ENCODE measurements around the gene MIDN. TPM values are rescaled to one million over a fixed set of nuclear protein-coding genes. Genes with fewer than 3 reads are reported as not detected.

The MIDN gene
- total RNA-seq, 1 experiment from 2014 or later, result 118 TPM

GRCh38 chr19:1239796-1240737 lies 8.3 kb upstream of the MIDN start:
- ChIA-PET CTCF (no interaction called here), POLR2A (no interaction called here)
- Histone ChIP-seq H3K27ac (ENCODE audit: low read length) (peak overlapping the region; percentile 65), H3K27me3 (ENCODE audit: control insufficient read depth, insufficient read depth, low read length) (no peaks in the 10 kb centered on the region), H3K4me1 (ENCODE audit: control insufficient read depth, insufficient read depth, low read length) (peaks cover 32% of the 10 kb centered on the region), H3K36me3 (ENCODE audit: control insufficient read depth, insufficient read depth, low read length) (no peaks in the 10 kb centered on the region; the same call in 1 of the 2 replicates), H3K9me3 (ENCODE audit: control insufficient read depth, insufficient read depth, low read depth, low read length) (no peaks in the 10 kb centered on the region), H3K4me3 (ENCODE audit: low read depth in 2 of 2, low read length in 2 of 2) (peak overlapping the region; percentile 27 to 48)
- DNase-seq (ENCODE audit: low read depth, low spot score) (no peak), ATAC-seq (peak; percentile 65)
- in situ Hi-C loops (cut with HindIII; ENCODE audit: low pct_unique_long_range_greater_than_20kb, low sequenced_read_pairs), result no loop called here
- intact Hi-C loops (cut with micrococcal nuclease; ENCODE audit: unreplicated experiment), result no loop called here
- BruUV-seq (replicated peaks), result no TSS peak
- TF ChIP-seq SIN3A (IDR thresholded peaks at IDR 0.05; ENCODE audit: borderline replicate concordance, insufficient read depth, low read depth, low read length), result peak; percentile 65; the same call in 1 of the 2 replicates
- TF ChIP-seq TCF7L2 (IDR thresholded peaks at IDR 0.05; ENCODE audit: low read depth, low read length), result no peak
- 0 out of 4 replicates have a peak, but pooled peaks of 1 of the 2 experiments have one; percentile 11 for TF ChIP-seq REST (IDR thresholded peaks at IDR 0.05; ENCODE audit: insufficient read depth in 1 of 2, low read depth in 2 of 2, low read length in 1 of 2)
- no peak for TF ChIP-seq POLR2AphosphoS5 (IDR thresholded peaks at IDR 0.05; ENCODE audit: low read depth, low read length)
- TF ChIP-seq, protein P1, sequence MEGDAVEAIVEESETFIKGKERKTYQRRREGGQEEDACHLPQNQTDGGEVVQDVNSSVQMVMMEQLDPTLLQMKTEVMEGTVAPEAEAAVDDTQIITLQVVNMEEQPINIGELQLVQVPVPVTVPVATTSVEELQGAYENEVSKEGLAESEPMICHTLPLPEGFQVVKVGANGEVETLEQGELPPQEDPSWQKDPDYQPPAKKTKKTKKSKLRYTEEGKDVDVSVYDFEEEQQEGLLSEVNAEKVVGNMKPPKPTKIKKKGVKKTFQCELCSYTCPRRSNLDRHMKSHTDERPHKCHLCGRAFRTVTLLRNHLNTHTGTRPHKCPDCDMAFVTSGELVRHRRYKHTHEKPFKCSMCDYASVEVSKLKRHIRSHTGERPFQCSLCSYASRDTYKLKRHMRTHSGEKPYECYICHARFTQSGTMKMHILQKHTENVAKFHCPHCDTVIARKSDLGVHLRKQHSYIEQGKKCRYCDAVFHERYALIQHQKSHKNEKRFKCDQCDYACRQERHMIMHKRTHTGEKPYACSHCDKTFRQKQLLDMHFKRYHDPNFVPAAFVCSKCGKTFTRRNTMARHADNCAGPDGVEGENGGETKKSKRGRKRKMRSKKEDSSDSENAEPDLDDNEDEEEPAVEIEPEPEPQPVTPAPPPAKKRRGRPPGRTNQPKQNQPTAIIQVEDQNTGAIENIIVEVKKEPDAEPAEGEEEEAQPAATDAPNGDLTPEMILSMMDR (IDR thresholded peaks at IDR 0.05), result peak; percentile 91

- ATAC-seq, result no peak
- BruUV-seq (replicated peaks), result no TSS peak
- no peaks in the 10 kb centered on the region for H3K9me3 ChIP-seq (ENCODE audit: control insufficient read depth, insufficient read depth, low read depth, low read length)
- CTCF ChIA-PET, result interaction anchor here (1.0 kb wide), 1 partner anchor 177 kb away, joined by 4 read pairs; no protein-coding TSS in a partner anchor
- peak overlapping the region; percentile 69 for H3K27ac ChIP-seq (ENCODE audit: low read length)
- intact Hi-C loops (cut with micrococcal nuclease; ENCODE audit: unreplicated experiment), result no loop called here
- no peaks in the 10 kb centered on the region; the same call in 1 of the 2 replicates for H3K36me3 ChIP-seq (ENCODE audit: control insufficient read depth, insufficient read depth, low read length)
- POLR2A ChIA-PET, result no interaction called here
- H3K4me3 ChIP-seq (ENCODE audit: low read depth in 2 of 2, low read length in 2 of 2), result peak overlapping the region; percentile 67 to 70
- TF ChIP-seq POLR2AphosphoS5 (IDR thresholded peaks at IDR 0.05; ENCODE audit: low read depth, low read length) (no peak), TCF7L2 (IDR thresholded peaks at IDR 0.05; ENCODE audit: low read depth, low read length) (no peak), REST (IDR thresholded peaks at IDR 0.05; ENCODE audit: insufficient read depth in 1 of 2, low read depth in 2 of 2, low read length in 1 of 2) (no peak), SIN3A (IDR thresholded peaks at IDR 0.05; ENCODE audit: borderline replicate concordance, insufficient read depth, low read depth, low read length) (no peak)
- TF ChIP-seq, protein P1 (IDR thresholded peaks at IDR 0.05), result no peak
- H3K4me1 ChIP-seq (ENCODE audit: control insufficient read depth, insufficient read depth, low read length), result peaks cover 39% of the 10 kb centered on the region
- DNase-seq (ENCODE audit: low read depth, low spot score), result no peak
- in situ Hi-C loops (cut with HindIII; ENCODE audit: low pct_unique_long_range_greater_than_20kb, low sequenced_read_pairs), result no loop called here
- H3K27me3 ChIP-seq (ENCODE audit: control insufficient read depth, insufficient read depth, low read length), result no peaks in the 10 kb centered on the region
Observed at GRCh38 chr19:1240925-1241324, 7.5 kb upstream of the MIDN start.

Data from Panc1 (cell line).